ENCODE data around the gene AWAT1.
"Not testable (repeated sequence)": the region's sequence is repeated elsewhere in the genome, so short reads cannot be mapped to it uniquely, and the experiment has no call there.

AWAT1 gene

GRCh38 chrX:70262952-70263567 is 28.6 kb downstream of the AWAT1 start:
- DNase-seq = peak; percentile 73

GRCh38 chrX:70264784-70265183 is 30.3 kb downstream of the AWAT1 start:
- DNase-seq = no peak

- no peak for DNase-seq
Measured at GRCh38 chrX:70268034-70268433, 33.6 kb downstream of the AWAT1 start, which contains the start of gene ARR3. Gene ARR3 (plus strand): TSS chrX:70268334. CDS start chrX:70269386, 1,052 bp downstream.

- not testable (repeated sequence) for DNase-seq
Measured at GRCh38 chrX:70274029-70274428, 39.6 kb downstream of the AWAT1 start.

- no peak for DNase-seq
Measured at GRCh38 chrX:70279081-70279480, 44.6 kb downstream of the AWAT1 start.

- DNase-seq = no peak
Measured at GRCh38 chrX:70280573-70280972, 46.1 kb downstream of the AWAT1 start.

- no peak for DNase-seq
Measured at GRCh38 chrX:70281951-70282350, 47.5 kb downstream of the AWAT1 start, which contains the start of gene RAB41. Gene RAB41 (plus strand): TSS chrX:70282172. CDS start chrX:70282218, 46 bp downstream.

- no peak for DNase-seq
Measured at GRCh38 chrX:70289168-70289792, 54.8 kb downstream of the AWAT1 start.
